ENCODE data around the gene MYMK.

Gene MYMK

DNA sequence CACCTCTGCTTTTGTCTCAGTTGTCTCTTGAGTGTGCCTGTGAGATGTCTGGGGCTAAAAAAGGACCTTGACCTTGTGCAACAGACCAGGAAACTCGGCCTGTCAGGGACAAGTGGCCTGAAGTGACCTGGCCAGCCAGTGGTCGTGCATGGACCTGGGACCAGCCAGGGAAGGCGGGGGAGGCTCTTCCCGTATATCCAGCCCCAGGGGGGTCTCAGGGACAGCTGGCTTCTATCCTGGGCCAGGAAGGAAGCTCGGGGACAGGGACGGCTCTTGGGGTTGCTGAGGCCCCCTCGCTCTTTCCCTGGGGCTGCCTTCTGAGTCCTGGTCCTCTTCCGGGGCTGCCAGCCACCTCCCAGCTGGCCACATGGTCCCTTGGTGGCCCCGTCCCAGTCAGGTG is 6.5 kb upstream of the MYMK start:
- H3K36me3 ChIP-seq (ENCODE audit: control insufficient read depth in 1 of 2, insufficient read depth in 2 of 2, low read length in 2 of 2), result no peaks in the 10 kb centered on the region
- peaks cover 3 to 50% of the 10 kb centered on the region in 2 donors for H3K4me1 ChIP-seq (ENCODE audit: control insufficient read depth in 1 of 2, insufficient read depth in 2 of 2, low read length in 2 of 2)
- no peaks in the 10 kb centered on the region for H3K9me3 ChIP-seq (ENCODE audit: control insufficient read depth in 1 of 2, low read length in 2 of 2)
- H3K27ac ChIP-seq (ENCODE audit: low read length), result no peak overlapping the region
- H3K27me3 ChIP-seq (ENCODE audit: low read depth, low read length), result peaks cover 5% of the 10 kb centered on the region
- H3K4me3 ChIP-seq (ENCODE audit: low read depth in 1 of 2, low read length in 2 of 2), result no peak overlapping the region

DNA sequence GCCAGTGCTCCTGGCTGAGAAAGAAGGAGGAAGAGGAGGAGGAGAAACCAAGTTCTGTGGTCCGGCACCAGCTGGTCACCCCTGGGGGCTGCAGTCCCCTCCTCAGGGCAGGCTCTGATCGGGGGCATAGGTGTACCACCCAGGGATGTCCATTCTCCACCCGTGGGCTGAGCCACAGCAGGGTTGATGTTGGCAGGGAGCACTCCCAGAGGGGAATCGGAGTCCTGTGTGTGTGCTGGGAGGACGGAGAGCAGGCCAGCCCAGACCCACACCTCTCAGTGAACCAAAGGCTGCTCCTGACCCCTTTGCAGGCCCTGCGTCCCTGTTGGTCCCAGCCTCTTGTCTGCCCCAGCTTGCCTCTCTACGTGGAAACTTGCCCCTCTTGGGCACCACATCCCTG is 5.1 kb upstream of the MYMK start:
- H3K27me3 ChIP-seq (ENCODE audit: low read depth, low read length), result peaks cover 5% of the 10 kb centered on the region
- H3K4me3 ChIP-seq (ENCODE audit: low read depth in 1 of 2, low read length in 2 of 2), result no peak overlapping the region
- no peak overlapping the region for H3K27ac ChIP-seq (ENCODE audit: low read length)
- H3K4me1 ChIP-seq (ENCODE audit: control insufficient read depth in 1 of 2, insufficient read depth in 2 of 2, low read length in 2 of 2), result peaks cover 3 to 48% of the 10 kb centered on the region in 2 donors
- H3K36me3 ChIP-seq (ENCODE audit: control insufficient read depth in 1 of 2, insufficient read depth in 2 of 2, low read length in 2 of 2), result no peaks in the 10 kb centered on the region
- H3K9me3 ChIP-seq (ENCODE audit: control insufficient read depth in 1 of 2, low read length in 2 of 2), result no peaks in the 10 kb centered on the region

DNA sequence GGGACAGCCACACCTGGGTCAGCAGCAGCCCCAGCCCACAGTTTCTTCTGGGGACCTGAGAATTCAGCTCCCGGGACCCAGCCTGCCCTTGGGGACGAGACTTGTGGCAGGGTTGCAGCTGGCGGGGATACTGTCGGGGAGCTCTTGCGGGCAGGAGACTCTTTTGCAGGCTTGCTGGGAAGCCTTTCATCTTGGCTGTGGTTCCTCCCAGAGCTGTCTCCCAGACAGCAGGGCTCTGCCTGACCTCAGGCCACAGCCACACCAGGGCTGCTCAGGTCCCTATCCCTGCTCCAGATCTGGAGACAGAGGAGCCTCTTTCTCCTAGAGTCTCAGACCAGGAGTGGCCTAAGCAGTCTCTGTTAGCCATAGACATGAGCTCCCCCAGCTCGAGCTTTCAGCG is 4.7 kb upstream of the MYMK start:
- Histone ChIP-seq H3K4me1 (ENCODE audit: control insufficient read depth in 1 of 2, insufficient read depth in 2 of 2, low read length in 2 of 2) (peaks cover 3 to 43% of the 10 kb centered on the region in 2 donors), H3K27me3 (ENCODE audit: low read depth, low read length) (peaks cover 5% of the 10 kb centered on the region), H3K27ac (ENCODE audit: low read length) (no peak overlapping the region)

DNA sequence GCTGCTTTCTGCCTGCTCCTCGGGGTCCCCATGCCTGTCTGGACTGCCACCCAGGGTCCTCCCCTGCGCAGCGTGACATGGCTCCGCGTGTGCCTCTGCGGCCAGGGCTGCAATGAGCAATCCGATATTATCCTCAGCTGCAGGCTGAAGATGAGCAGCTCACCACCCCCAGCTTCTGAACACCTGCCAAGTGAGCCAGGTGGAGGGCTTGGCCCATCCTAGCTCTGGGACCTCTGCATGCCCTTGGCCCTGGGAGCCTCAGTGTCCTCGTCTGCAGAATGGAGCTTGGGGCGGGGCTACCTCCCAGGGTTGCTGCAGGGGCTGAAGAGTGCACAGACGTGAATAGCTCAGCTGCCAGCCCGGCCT is 4.1 kb upstream of the MYMK start:
- no peaks in the 10 kb centered on the region for H3K9me3 ChIP-seq (ENCODE audit: control insufficient read depth in 1 of 2, low read length in 2 of 2)
- peaks cover 3 to 37% of the 10 kb centered on the region in 2 donors for H3K4me1 ChIP-seq (ENCODE audit: control insufficient read depth in 1 of 2, insufficient read depth in 2 of 2, low read length in 2 of 2)
- peaks cover 5% of the 10 kb centered on the region for H3K27me3 ChIP-seq (ENCODE audit: low read depth, low read length)
- no peaks in the 10 kb centered on the region for H3K36me3 ChIP-seq (ENCODE audit: control insufficient read depth in 1 of 2, insufficient read depth in 2 of 2, low read length in 2 of 2)
- no peak overlapping the region for H3K27ac ChIP-seq (ENCODE audit: low read length)
- H3K4me3 ChIP-seq (ENCODE audit: low read depth in 1 of 2, low read length in 2 of 2), result no peak overlapping the region

More for the DNA sequence above, 4.7 kb upstream of the MYMK start:
- Histone ChIP-seq H3K36me3 (ENCODE audit: control insufficient read depth in 1 of 2, insufficient read depth in 2 of 2, low read length in 2 of 2) (no peaks in the 10 kb centered on the region), H3K4me3 (ENCODE audit: low read depth in 1 of 2, low read length in 2 of 2) (no peak overlapping the region), H3K9me3 (ENCODE audit: control insufficient read depth in 1 of 2, low read length in 2 of 2) (no peaks in the 10 kb centered on the region)

DNA sequence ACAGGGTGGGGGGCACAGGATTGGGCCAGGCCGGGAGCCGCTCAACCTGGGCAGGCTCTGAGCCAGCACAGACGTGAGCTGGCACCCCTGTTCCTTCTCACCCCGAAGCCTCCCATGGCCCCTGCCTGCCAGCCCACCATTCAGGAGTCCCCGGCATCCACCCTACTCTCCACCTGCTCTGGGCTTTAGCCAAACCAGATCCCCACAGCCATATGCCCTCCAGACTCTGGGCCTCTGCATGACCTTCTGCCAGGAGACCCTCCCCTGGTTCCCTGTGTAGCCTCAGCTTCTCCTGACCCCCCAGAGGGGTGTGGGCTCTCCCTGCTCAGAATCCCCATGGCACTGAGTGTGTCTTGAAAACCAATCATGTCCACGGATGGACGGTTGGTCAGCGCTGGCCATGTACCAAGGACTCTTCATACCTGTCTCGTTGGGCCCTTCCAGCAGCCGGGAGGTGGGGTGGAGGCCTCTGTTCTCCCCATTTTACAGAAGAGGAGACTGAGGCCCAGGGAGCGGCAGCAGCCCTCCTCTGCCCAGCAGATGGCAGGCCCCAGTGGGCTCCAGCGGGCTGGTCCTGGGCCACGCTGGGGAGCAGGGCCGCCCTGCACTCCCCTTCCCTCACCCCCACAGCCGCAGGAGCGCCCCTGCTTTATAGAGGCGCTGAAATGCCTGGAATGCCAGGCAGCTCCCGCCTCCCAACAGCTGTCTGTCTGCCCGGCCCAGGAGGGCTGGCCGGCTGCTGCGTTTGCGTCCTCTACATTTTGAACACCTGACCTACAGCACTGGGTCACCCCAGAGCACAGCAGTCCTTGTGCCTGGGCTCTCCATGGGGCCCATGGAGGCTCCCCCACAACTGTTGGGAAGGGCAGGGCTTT is 3.5 kb upstream of the MYMK start:
- Histone ChIP-seq H3K4me1 (ENCODE audit: control insufficient read depth in 1 of 2, insufficient read depth in 2 of 2, low read length in 2 of 2) (peaks cover 0 to 31% of the 10 kb centered on the region in 2 donors), H3K27me3 (ENCODE audit: low read depth, low read length) (peaks cover 5% of the 10 kb centered on the region), H3K27ac (ENCODE audit: low read length) (no peak overlapping the region)

DNA sequence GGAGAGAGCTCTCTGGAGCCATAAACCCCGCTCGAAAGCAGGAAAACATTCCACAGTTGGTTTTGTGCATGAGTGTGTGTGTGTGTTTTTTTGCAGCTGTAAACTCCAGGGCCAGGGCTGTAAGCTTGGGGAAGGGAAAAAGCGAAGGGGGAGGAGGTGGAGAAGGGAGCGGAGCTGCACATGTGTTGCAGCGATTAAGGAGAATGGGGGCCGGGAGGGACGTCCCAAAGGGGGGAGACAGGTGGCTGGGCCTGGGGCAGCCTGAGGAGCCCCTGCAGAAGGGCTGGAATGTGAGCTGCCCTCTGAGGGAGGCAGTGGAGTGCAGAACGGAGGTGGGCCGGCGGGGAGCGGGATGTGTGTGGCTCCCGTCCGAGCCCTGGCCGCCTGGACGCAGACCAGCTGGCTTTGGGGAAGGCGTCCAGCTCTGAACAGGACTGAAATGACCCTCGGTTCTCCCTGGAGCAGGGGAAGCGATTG is 2.7 kb upstream of the MYMK start:
- Histone ChIP-seq H3K27me3 (ENCODE audit: low read depth, low read length) (peaks cover 5% of the 10 kb centered on the region), H3K4me3 (ENCODE audit: low read depth in 1 of 2, low read length in 2 of 2) (no peak overlapping the region), H3K9me3 (ENCODE audit: control insufficient read depth in 1 of 2, low read length in 2 of 2) (no peaks in the 10 kb centered on the region)

More for the DNA sequence above, 3.5 kb upstream of the MYMK start:
- no peaks in the 10 kb centered on the region for H3K9me3 ChIP-seq (ENCODE audit: control insufficient read depth in 1 of 2, low read length in 2 of 2)
- no peaks in the 10 kb centered on the region for H3K36me3 ChIP-seq (ENCODE audit: control insufficient read depth in 1 of 2, insufficient read depth in 2 of 2, low read length in 2 of 2)
- no peak overlapping the region for H3K4me3 ChIP-seq (ENCODE audit: low read depth in 1 of 2, low read length in 2 of 2)

DNA sequence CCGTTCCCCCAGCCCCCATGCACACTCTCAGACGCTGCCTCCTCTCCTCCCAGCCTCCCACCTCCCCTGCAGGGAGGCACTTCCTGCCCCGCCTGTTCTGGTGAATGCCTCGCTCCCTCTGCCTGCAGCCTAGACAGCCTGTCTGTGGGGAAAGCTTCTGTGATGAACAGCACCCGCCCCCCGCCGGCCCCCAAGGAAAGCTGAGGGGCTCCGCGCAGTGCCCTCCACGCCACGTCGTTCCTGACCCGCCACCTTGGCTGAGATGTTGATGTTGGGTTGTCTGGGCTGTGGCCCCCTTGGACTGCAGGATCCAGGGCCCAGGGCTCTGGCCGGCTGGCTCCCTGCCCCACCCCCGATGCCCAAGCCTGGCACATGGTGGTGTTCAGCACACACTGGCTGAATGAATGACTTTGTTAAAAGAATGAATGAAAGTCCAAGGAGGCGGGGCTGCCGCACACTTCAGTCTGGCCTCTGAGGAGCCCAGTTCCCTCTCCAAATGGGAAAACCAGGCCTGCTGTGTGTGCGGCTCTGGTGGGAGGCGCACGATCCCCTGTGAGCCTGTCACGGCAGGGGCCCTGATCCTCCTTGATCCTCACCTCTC is 2.1 kb upstream of the MYMK start:
- H3K27me3 ChIP-seq (ENCODE audit: low read depth, low read length), result peaks cover 5% of the 10 kb centered on the region
- no peaks in the 10 kb centered on the region for H3K36me3 ChIP-seq (ENCODE audit: control insufficient read depth in 1 of 2, insufficient read depth in 2 of 2, low read length in 2 of 2)
- peaks cover 0 to 30% of the 10 kb centered on the region in 2 donors for H3K4me1 ChIP-seq (ENCODE audit: control insufficient read depth in 1 of 2, insufficient read depth in 2 of 2, low read length in 2 of 2)
- H3K27ac ChIP-seq (ENCODE audit: low read length), result no peak overlapping the region
- H3K4me3 ChIP-seq (ENCODE audit: low read depth in 1 of 2, low read length in 2 of 2), result no peak overlapping the region
- no peaks in the 10 kb centered on the region for H3K9me3 ChIP-seq (ENCODE audit: control insufficient read depth in 1 of 2, low read length in 2 of 2)

More for the DNA sequence above, 2.7 kb upstream of the MYMK start:
- Histone ChIP-seq H3K27ac (ENCODE audit: low read length) (no peak overlapping the region), H3K4me1 (ENCODE audit: control insufficient read depth in 1 of 2, insufficient read depth in 2 of 2, low read length in 2 of 2) (peaks cover 0 to 30% of the 10 kb centered on the region in 2 donors), H3K36me3 (ENCODE audit: control insufficient read depth in 1 of 2, insufficient read depth in 2 of 2, low read length in 2 of 2) (no peaks in the 10 kb centered on the region)

DNA sequence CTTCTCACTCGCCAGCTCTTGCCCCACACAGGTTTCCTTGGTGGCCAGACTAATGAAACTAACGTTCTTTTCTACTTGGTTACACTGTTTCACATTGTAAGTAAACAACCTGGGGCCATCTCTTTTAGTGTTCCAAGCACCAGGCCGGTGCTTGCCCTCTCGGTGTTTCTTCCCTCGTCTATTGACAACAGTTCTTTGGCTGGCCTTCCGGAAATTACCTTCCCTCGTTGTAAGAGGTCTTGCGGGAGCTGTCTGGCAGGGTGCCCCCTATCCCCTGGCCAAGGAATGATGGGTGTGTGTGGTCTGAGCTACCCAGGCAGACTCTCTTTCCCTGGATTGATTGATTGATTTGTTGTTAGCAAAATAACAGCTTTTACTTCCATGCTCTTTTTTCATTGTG is 918 bp upstream of the MYMK start:
- no peak overlapping the region for H3K4me3 ChIP-seq (ENCODE audit: low read depth in 1 of 2, low read length in 2 of 2)
- H3K36me3 ChIP-seq (ENCODE audit: control insufficient read depth in 1 of 2, insufficient read depth in 2 of 2, low read length in 2 of 2), result no peaks in the 10 kb centered on the region
- H3K4me1 ChIP-seq (ENCODE audit: control insufficient read depth in 1 of 2, insufficient read depth in 2 of 2, low read length in 2 of 2), result peaks cover 0 to 30% of the 10 kb centered on the region in 2 donors
- no peaks in the 10 kb centered on the region for H3K9me3 ChIP-seq (ENCODE audit: control insufficient read depth in 1 of 2, low read length in 2 of 2)
- H3K27me3 ChIP-seq (ENCODE audit: low read depth, low read length), result peaks cover 5% of the 10 kb centered on the region
- H3K27ac ChIP-seq (ENCODE audit: low read length), result no peak overlapping the region

DNA sequence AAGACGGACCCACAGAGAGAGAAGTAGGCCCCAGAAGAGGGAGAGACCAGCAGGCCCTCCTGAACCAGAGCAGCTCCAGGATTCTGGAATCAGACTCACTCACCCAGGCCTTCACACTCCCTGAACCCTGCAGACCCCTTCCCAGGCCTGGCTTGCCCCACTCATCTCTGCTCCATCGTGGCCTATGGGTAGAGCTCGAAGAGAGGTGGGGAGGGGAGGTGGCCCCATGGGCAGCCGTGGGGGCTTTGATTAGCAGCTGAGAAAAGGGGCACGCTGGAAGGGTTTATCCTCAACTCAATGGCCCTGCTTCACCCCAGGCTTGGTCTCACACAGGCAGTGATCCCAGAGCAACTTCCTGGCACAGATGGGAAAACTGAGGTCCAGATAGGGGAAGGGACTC is 613 bp downstream of the MYMK start:
- no peak overlapping the region for H3K4me3 ChIP-seq (ENCODE audit: low read depth in 1 of 2, low read length in 2 of 2)
- H3K27me3 ChIP-seq (ENCODE audit: low read depth, low read length), result peaks cover 5% of the 10 kb centered on the region
- H3K9me3 ChIP-seq (ENCODE audit: control insufficient read depth in 1 of 2, low read length in 2 of 2), result no peaks in the 10 kb centered on the region
- no peak overlapping the region for H3K27ac ChIP-seq (ENCODE audit: low read length)
- no peaks in the 10 kb centered on the region for H3K36me3 ChIP-seq (ENCODE audit: control insufficient read depth in 1 of 2, insufficient read depth in 2 of 2, low read length in 2 of 2)
- peaks cover 0 to 30% of the 10 kb centered on the region in 2 donors for H3K4me1 ChIP-seq (ENCODE audit: control insufficient read depth in 1 of 2, insufficient read depth in 2 of 2, low read length in 2 of 2)

DNA sequence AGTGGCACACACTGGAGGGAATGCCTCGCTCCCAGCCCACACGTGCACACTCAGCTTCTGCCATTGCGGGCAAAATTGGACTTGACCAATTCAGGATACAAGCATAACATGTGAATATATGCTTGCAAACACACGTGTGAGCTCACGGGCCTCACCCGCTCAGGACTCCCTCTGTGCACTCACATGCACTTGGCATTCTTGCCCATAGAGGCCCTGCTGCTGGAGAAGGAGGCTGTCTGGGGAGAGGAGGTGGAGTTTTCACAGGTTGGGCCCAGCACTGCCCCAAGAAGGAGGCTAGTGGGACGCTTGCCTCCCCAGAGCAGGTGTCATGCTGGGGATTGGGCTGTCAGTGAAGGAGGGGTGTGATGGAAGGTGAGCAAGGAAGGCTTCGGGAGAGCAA is 1.7 kb downstream of the MYMK start:
- Histone ChIP-seq H3K27me3 (ENCODE audit: low read depth, low read length) (no peaks in the 10 kb centered on the region), H3K9me3 (ENCODE audit: control insufficient read depth in 1 of 2, low read length in 2 of 2) (no peaks in the 10 kb centered on the region), H3K36me3 (ENCODE audit: control insufficient read depth in 1 of 2, insufficient read depth in 2 of 2, low read length in 2 of 2) (no peaks in the 10 kb centered on the region), H3K4me3 (ENCODE audit: low read depth in 1 of 2, low read length in 2 of 2) (no peak overlapping the region), H3K27ac (ENCODE audit: low read length) (no peak overlapping the region), H3K4me1 (ENCODE audit: control insufficient read depth in 1 of 2, insufficient read depth in 2 of 2, low read length in 2 of 2) (peaks cover 0 to 22% of the 10 kb centered on the region in 2 donors)

DNA sequence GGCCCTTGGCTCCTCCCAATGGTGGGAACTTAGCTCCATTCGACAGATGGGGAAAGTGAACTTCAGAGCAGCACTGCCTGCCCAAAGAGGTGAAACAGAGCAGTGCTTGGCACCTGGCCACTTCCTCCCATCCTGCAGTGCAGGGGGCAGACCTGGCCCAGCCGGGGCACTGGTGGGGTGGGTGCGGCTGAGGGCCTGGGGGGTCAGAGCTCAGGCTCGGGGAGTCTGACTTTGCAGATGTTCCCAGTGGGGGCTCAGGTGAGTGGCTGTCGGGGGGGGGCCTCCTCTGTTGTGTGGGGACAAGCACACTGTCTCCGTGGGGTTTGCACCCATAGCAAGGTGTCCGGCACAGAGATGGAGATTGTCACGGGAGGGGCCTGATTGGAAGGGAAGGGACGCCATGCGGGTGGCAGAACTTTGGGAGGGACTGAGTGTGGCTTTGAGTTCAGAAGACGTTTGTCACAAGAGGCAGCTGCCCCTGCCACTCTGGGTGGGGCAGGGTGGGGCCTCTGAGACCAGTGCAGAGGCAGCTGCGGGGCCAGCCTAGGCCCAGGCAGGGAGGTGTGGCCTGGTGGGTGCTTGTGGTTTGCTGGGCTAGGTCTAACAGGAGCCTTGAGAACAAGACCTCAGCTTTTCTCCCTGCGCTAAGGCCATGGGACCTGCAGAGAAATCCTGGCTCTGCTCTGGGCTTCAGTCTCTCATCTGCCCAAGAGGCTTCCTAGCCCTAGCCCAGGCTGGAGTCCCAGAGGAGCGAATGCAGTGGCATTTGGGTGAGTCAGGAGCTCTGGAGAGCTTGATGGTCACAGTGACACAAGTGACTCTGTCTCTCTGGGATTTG is 2.5 kb downstream of the MYMK start:
- no peaks in the 10 kb centered on the region for H3K36me3 ChIP-seq (ENCODE audit: control insufficient read depth in 1 of 2, insufficient read depth in 2 of 2, low read length in 2 of 2)
- H3K4me1 ChIP-seq (ENCODE audit: control insufficient read depth in 1 of 2, insufficient read depth in 2 of 2, low read length in 2 of 2), result peaks cover 0 to 14% of the 10 kb centered on the region in 2 donors
- no peak overlapping the region for H3K4me3 ChIP-seq (ENCODE audit: low read depth in 1 of 2, low read length in 2 of 2)
- no peaks in the 10 kb centered on the region for H3K27me3 ChIP-seq (ENCODE audit: low read depth, low read length)
- H3K9me3 ChIP-seq (ENCODE audit: control insufficient read depth in 1 of 2, low read length in 2 of 2), result no peaks in the 10 kb centered on the region
- H3K27ac ChIP-seq (ENCODE audit: low read length), result no peak overlapping the region
